CD4-positive, alpha-beta T cell treated with Interleukin-10 for 1 hour (primary cell): ENCODE data around the gene SERPINA12.

Experiments
- DNase-seq: peaks from one replicate; pipeline ENCODE4 v3.0.0-alpha.2; 2020

SERPINA12 gene

DNA sequence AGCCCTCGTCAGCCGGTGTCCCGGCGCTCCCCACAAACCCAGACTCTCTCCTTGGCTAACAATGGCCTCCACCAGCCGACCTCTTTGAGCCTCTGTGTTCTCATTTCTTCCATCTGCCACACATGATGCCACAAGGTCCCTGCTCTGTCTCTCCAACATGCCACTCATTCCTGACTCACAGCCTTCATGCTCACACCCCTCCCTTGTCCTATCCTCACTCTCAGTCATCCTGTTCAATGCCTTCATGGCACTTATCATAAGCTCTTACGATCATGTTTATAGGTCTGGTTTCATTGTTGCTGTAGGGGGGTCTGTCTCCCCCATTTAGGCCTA, 47.1 kb downstream of the SERPINA12 start:
- DNase-seq, result no peak

DNA sequence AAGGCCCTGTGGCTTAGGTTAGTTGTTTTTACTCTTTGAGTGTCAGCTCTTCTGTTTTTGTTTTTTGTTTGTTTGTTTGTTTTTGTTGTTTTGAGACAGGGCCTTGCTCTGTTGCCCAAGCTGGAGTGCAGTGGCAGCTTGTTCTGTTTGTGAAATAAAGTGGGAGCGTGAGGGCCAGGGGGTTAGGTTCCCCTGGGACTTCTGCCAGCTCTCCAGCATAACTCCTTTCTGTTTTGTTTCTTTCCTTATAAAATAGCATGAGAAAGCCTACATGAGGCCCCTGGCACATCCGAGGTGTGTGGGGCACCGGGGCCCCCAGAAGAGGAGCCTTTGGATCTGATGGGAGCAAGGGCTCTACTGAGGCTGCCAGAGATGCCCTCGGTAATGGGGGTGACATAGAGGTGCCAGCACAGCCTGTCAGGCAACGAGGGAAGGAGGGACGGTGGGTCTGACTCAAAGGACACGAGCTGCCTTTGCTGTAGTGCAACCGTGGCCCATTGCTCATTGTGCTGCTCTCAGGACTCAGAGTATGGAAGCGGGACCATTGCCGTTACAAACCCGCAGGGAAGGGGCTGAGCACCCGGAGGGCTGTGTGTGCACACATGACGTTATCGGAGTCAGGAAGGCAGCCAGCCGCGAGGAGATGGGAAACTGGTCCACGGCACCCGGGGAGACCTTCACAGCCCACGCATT, 47.6 kb downstream of the SERPINA12 start:
- DNase-seq, result no peak

DNA sequence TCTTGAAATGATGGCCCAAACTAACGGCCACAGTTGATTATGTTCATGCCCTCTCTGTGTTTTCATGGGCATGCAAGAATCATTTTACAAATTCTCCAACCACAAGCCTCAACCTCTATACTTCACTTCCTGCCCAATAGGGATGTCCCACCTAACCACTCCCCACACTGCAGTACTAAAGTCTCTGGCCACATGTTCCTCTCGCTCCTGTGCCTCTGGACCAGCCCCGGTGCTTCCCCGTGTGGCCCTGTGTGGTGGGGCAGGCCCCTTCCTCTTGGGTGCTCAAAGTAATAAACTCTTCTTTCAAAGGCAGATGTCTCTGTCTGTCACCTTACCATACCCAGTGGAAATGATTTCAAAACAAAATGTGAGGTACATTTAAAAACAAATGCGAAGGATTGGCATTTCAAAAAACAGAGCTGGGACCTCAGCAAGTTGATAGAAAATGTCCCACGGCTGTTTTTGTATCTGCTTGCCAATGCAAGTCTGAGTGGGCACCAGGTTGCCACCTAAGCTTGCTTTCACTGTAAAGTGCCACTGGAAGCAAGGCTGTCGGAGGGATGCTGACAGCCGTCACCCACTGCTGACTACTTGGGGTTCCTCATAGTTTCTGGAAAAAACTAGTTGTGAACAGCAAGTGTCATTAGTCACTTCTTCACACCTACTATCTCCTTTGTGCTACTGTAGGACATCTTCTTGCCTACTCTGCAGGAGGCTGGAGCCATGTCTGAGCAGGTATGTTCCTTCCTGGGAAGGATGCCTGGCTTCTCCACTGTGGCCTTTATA, 48.4 kb downstream of the SERPINA12 start:
- no peak for DNase-seq

DNA sequence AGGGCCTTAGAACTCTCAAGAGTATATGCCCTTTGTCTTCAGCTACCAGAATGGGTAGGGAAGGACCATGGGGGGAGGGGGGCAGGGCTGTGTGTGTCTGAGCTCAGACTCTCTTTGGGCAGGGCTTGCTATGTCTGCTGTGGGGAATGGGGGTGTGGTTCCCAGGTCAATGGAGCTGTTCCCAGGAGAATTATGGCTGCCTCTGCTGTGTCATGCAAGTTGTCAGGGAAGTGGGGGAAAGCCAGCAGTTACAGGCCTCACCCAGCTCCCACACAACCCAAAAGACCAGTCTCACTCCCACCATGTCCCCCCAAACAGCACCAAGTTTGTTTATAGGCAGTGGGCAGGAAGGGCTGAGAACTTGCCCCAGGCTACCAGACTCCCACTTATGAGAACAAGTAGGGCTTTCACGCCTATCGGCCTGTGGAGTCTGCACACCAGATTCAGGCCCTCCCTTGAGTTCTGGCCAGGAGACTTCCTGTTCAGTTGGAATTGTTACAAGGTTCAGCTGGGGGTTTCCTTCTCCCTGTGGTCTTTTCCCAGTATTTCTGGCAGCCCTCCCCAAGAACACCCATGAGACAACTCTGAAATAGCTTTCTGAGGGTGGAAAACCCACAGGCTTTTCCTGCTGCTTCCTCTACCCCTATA, 50.6 kb downstream of the SERPINA12 start:
- DNase-seq, result no peak

DNA sequence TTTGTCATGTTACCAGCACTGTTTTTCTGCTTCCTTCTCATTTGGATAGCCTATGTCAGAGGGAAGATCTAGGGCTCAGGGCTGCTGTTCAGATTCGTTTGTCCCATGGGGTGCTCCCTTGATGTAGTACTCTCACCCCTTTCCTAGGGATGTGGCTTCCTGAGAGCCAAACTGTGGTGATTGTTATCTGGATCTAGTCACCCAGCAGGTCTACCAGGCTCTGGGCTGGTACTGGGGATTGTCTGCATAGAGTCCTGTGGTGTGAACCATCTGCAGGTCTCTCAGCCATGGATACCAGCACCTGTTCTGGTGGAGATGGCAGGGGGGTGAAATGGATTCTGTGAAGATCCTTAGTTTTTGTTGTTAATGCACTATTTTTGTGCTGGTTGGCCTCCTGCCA, 51.2 kb downstream of the SERPINA12 start:
- no peak for DNase-seq

DNA sequence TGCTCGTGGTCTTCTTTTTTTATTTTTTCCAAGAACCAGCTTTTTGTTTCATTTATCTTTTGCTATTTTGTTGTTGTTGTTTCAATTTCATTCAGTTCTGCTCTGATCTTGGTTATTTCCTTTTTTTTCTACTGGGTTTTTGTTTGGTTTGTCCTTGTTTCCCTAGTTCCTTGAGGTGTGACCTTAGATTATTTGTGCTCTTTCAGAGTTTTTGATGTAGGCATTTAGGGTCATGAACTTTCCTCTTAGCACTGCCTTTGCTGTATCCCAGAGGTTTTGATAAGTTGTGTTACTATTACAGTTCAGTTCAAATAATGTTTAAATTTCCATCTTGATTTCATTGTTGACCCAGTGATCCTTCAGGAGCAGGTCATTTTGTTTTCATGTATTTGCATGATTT, 53.3 kb downstream of the SERPINA12 start:
- no peak for DNase-seq

DNA sequence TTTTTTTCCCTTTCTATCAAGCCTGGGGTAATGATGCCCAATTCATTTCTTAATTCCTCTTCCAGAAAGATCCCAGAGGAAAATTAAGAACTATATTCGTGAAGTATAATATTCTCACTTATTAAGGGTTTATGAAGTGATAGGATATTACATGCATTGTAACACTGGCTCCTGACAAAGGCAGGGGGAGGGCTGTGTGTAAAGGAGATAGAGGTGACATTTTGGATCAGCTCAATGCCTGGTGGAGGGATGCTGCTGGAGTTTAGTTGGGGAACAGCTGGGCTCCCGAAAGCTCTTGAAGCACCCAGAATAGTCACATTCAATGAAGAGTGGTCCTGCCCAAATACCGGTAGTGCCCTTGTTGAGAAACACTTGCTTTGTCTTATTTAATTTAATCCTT, 57.4 kb downstream of the SERPINA12 start:
- no peak for DNase-seq

DNA sequence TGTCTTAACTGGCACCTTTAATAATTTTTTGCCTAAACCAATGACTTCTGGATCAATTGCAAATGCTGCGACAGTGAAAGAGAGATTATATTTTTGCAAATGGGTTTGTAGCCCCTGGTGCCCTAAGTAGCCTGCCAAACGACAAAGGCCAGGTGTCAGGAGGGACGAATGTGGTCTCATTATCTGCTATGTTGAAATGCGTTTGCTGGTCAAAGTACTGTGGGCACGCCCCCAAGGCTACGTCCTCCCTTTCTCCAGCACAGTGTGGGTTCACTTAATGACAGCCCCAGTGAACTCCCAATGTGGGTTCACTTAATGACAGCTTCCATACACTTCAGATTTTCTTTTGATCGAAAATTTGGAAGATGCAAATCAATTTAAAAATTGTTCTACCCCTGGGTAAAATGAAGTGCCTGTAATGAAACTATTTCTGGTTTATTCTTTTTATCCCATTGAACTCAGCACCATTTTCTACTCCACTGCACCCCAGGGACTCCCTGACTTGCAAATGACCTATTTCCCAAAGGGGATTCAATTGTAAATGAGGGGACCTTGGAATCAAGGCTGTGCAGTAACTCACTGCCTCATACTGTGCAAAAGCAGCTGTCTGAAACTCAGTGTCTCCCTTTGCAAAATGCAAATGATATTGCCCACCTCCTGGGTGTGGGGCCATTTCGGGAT, 58.0 kb downstream of the SERPINA12 start:
- DNase-seq, result no peak

DNA sequence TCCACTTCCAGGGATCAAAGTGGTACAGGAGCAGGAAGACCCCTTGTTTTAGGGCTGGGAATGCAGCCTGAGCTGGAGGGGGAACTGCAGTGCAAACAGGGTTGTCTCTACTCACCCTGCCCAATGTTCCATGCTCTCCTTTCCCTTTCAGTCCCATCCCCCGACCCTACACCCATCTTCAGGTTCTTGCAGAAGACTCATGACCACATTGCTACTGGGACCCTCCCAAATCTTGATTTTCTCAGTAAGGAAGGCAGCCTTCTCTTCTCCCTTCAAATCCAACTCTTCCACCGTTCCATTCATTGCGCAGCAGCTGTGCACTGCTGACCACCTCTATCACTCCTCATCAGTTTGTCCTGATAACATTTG, 58.6 kb downstream of the SERPINA12 start:
- DNase-seq, result no peak

DNA sequence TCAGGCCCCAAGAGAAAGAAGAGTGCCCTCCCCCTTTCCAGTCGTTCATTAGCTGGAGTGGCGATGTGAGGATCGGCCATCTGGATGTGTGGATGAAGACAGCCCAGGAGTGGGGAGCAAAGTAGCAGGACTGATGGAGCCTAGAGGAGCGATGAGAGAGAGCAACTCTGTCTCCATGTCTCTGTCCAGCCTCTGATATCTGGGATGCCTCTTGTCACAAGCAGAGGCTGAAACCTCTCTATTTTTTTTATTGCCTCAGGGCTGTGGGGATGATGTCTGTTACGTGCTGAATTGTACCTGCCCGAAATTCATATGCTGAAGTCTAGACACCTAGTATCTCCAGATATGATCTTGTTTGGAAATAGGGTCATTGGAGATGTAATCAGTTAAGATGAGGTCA, 59.3 kb downstream of the SERPINA12 start:
- DNase-seq, result no peak

DNA sequence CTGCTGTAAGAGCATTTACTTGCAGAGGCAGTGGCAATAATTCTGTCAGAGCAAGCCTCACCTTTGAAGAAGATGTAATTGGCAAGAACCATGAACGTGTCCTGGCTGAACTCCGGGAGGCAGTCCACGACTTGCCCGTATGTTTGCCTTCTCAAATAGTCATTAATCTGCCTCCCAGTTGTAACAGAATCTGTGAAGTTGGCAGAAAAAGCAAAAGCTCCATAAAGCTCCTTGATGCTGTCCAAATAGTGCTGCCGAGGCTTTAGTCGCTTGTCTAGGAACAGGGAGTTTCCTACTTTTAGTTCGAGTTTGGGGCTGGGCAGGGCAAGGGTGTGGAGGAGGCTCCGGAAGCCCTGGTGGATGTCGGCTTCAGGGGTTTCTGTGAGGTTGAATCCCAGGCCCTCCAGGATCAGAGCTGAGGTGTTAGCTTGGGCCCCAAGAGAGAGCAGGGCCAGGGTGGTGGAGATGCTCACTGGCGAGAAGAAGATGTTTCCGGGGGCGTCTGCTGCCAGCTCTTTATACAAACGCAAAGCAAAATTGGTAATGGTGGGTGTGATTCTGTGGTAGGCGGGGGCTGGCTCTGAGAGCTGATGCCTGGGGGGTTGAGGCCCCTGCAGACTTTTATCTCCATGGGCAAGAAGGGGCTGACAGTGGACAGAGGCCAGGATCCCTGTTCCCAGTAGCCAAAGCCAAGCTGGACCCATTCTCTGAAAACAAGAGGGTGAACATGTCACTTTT, 61.0 kb downstream of the SERPINA12 start:
- no peak for DNase-seq

DNA sequence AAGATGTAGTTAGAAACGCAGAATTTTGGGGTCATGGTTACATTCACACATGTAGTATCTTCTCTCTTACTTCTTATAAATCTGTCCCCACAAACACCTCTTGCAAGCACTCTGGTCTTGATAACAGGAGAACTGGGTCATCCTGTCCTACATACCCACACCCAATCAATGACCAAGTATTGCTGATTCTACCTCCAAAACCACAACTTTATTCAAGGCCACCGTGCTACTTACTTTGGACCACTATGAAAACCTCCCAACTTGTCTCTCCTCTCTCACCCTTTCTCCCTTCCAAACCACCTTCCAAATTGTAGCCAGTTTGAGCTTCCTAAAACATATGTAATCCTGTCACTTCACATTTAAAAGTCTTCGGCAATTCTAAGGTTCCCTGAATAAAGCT, 62.1 kb downstream of the SERPINA12 start:
- DNase-seq, result no peak

DNA sequence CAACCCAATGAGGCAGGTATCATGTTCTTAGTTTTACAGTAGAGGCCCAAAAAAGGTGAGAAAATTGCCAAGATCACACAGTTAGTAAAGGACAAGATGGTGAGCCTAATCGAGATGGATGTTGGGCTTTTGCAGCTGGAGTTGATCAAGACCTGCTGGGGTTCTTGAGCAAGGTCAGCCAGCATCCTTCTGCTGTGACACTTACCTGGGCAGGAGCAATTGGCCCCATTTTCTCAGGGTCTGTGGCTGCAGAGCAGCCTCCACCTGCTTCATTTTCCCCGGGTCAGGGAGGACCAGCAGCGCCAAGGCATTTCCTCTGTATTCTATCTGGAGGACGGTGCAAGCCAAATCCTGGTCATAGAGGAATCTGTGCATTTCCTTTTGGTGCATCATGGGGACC, 63.1 kb downstream of the SERPINA12 start:
- no peak for DNase-seq

DNA sequence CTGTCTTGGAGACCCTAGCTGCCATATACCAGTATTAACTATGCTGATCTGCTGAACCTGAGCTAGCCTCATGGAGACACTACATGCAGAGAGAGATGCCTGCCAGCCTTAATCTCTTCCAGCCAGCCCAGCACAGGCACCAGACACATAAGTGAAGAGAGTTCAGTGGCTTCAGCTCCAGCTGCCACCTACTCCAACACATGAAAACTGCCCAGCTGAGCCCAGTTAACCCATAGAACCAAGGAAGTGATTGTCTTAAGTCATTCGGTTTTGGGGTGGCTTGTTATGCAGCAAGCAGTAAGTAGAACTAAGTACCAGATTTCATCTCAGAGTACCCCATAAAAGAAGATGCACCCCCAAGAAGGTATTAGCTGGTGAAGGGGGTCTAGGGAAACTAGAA, 64.3 kb downstream of the SERPINA12 start:
- no peak for DNase-seq

DNA sequence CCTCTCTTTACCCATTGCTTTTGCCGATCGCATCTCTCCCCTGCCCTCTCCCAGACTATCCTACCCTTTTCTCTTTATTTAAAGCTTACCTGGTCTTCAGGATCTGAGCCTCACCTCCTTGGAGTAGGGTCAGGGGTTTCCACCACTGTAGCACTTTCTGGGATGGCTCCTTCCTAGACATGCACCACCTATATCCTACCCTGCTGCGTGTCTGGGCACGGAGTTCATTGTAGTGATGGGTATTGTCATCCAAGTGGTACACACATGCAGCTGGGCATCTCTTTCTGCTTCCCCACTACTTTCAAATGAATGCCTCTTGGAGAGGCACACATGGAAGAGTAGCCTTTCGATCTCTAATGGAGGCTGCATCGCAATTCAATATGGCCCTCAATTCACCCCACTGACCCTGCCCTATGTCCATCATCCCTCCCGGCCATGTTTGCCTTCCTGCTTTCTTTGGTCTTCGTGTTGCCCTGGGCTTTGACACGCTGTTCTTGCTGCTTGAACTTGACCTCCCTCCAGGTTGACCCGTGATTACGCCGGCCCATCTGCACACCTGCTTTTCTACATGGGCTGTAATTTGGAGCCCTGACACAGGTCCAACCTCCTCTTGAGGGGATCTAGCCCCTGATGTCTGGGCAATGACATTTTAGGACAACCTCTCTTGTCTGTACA, 67.6 kb downstream of the SERPINA12 start:
- no peak for DNase-seq

DNA sequence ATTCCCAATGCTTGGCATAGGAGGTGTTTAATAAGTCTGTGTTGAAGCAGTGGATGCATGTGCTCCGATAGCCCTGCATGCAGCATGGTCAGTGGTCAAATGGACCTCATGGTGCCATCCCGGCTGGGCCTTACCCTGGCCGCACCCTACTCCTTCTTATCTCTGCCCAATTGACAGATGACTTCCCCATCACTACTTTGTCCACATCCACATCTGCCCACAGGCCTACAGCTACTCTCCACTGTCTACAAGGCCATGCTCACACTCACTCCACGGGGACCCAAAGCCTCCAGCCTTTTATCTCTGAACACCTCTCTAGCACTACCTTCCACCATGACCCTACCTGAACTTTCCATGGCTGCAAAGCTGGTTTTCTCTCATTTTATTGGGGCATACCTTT, 68.1 kb downstream of the SERPINA12 start:
- DNase-seq, result no peak

DNA sequence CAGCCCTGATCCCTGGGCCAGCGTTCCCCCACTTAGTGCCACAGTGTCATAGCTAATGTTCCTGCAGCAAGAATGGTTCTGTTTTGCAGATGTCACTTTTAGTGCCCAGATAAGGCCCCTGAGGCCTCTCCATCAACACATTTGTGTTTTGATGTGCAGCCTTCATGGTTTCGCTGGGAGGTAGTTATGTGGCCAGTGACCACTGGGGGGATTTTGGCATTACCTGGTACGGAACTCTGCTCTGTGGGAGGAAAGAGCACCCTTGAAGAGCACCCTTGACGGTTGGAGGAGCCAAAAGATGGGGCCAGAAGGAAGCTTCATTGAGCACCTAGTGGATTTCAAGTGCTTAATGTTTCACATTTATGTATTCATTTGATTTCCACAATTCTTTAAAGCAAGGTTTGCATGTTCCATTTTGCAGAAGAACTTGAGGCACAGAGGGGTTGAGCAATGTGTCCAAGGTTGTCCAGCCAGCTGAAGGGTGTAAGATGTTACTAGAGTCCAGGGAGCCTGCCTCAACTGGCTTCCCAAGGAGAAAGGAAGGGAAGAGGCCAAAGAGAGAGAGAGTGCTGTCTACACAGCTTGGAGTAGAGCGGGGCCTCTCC, 69.7 kb downstream of the SERPINA12 start:
- DNase-seq, result no peak
